ENCODE measurements around the gene ZNF740. TPM values are rescaled to one million over a fixed set of nuclear protein-coding genes. Genes with fewer than 3 reads are reported as not detected.
A peak's percentile ranks its signal among the peaks of the same experiment; 100 is the strongest.

ZNF740 gene
- total and polyA plus RNA-seq, 10 of the 15 experiments (the other 5 are each of a cell fraction or from before 2014, with no cell fraction given), result 1.4 to 33.6 (median 11.3) TPM

- Histone ChIP-seq H3K9ac (ENCODE audit: control insufficient read depth, insufficient read depth, low read length) (no peak overlapping the region), H2AFZ (ENCODE audit: control insufficient read depth, low read depth, low read length) (no peak overlapping the region), H3K4me1 (ENCODE audit: control insufficient read depth, insufficient read depth, low read length) (no peaks in the 10 kb centered on the region), H3K4me2 (ENCODE audit: control insufficient read depth, insufficient read depth) (no peak overlapping the region), H3K79me2 (ENCODE audit: control insufficient read depth, insufficient read depth, low read length) (no peaks in the 10 kb centered on the region), H4K20me1 (ENCODE audit: control insufficient read depth, insufficient read depth) (no peaks in the 10 kb centered on the region), H3K9me3 (replicated peaks; ENCODE audit: control insufficient read depth, insufficient read depth, low read length) (no peaks in the 10 kb centered on the region), H3K27me3 (replicated peaks in 1 of 2; ENCODE audit: control insufficient read depth in 2 of 2, insufficient read depth in 2 of 2, low read length in 1 of 2) (no peaks in the 10 kb centered on the region), H3K4me3 (no peak overlapping the region), H3K36me3 (ENCODE audit: control insufficient read depth in 2 of 2, insufficient read depth in 2 of 2, low read length in 1 of 2) (peaks cover 47 to 65% of the 10 kb centered on the region in 2 experiments), H3K27ac (ENCODE audit: control insufficient read depth, insufficient read depth) (no peak overlapping the region)
- WGBS (ENCODE audit: insufficient coverage, insufficient replicate concordance, low lambda C conversion rate, missing lambda C conversion rate), result 96% methylated on average over 14 of the region's 14 CpGs
- ATAC-seq (no peak), DNase-seq (ENCODE audit: low read depth, low spot score) (no peak), FAIRE-seq (no peak)
- in situ Hi-C loops (cut with MboI), result no loop called here
- CTCF ChIA-PET, result interaction anchor here (1.0 to 1.7 kb wide), 2 partner anchors 9 to 32 kb away, joined by 4 to 8 read pairs; no protein-coding TSS in a partner anchor
- no TSS peak for BruUV-seq (replicated peaks)
- RAD21 ChIA-PET (ENCODE audit: unreplicated experiment), result no interaction called here
- TF ChIP-seq RAD21 (IDR thresholded peaks at IDR 0.05; ENCODE audit: insufficient read depth, low read depth, low read length) (no peak), POLR2A (IDR thresholded peaks at IDR 0.05; ENCODE audit: low read depth, low read length) (peak; percentile 72)
- intact Hi-C loops (cut with micrococcal nuclease; ENCODE audit: unreplicated experiment), result no loop called here
- SMC1A ChIA-PET (ENCODE audit: uncharacterized antibody, unreplicated experiment), result interaction anchor here (1.4 kb wide), 1 partner anchor 10 kb away, joined by 4 read pairs; no protein-coding TSS in a partner anchor
- POLR2A ChIA-PET, result interaction anchor here (0.8 to 1.1 kb wide), 2 partner anchors 33 to 80 kb away, joined by 3 to 4 read pairs; no protein-coding TSS in a partner anchor
Measured at GRCh38 chr12:53192531-53193021, 12.1 kb downstream of the ZNF740 start.

DNA sequence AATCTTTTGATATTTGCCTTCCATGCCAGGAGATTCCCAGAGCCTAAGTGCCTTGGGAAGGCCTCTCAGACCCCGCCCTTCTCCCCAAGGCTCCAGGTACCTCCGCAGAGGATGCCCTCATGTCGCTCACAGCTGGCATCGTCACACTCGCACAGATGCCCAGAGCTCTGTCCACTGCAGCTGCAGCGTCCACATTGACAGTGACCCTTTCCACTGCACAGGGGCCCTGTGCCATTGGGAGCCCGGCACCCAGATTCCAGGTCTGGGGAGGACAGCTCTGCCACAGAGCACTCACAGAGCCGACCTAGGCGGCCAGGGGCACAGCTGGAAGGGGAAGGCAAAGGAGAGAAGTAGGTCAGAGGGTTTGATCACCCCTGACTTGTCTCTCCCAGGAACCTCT, 12.5 kb downstream of the ZNF740 start:
- 99% methylated on average over 9 of the region's 9 CpGs for WGBS (ENCODE audit: insufficient coverage, insufficient replicate concordance, low lambda C conversion rate, missing lambda C conversion rate)
- FAIRE-seq (no peak), ATAC-seq (no peak), DNase-seq (ENCODE audit: low read depth, low spot score) (no peak)
- ChIA-PET POLR2A (interaction anchor here (0.8 to 1.1 kb wide), 2 partner anchors 33 to 81 kb away, joined by 3 to 4 read pairs; no protein-coding TSS in a partner anchor), RAD21 (ENCODE audit: unreplicated experiment) (no interaction called here), SMC1A (ENCODE audit: uncharacterized antibody, unreplicated experiment) (interaction anchor here (1.4 kb wide), 1 partner anchor 10 kb away, joined by 4 read pairs; no protein-coding TSS in a partner anchor), CTCF (interaction anchor here (1.0 to 1.7 kb wide), 2 partner anchors 10 to 33 kb away, joined by 4 to 8 read pairs; no protein-coding TSS in a partner anchor)
- H3K4me1 ChIP-seq (ENCODE audit: control insufficient read depth, insufficient read depth, low read length), result peaks cover 3% of the 10 kb centered on the region; the same call in 1 of the 2 replicates
- H3K4me2 ChIP-seq (ENCODE audit: control insufficient read depth, insufficient read depth), result no peak overlapping the region
- no peaks in the 10 kb centered on the region for H3K9me3 ChIP-seq (replicated peaks; ENCODE audit: control insufficient read depth, insufficient read depth, low read length)
- intact Hi-C loops (cut with micrococcal nuclease; ENCODE audit: unreplicated experiment) (no loop called here), in situ Hi-C loops (cut with MboI) (no loop called here)
- H3K79me2 ChIP-seq (ENCODE audit: control insufficient read depth, insufficient read depth, low read length), result no peaks in the 10 kb centered on the region
- H4K20me1 ChIP-seq (ENCODE audit: control insufficient read depth, insufficient read depth), result no peaks in the 10 kb centered on the region
- H3K27ac ChIP-seq (ENCODE audit: control insufficient read depth, insufficient read depth), result no peak overlapping the region
- H2AFZ ChIP-seq (ENCODE audit: control insufficient read depth, low read depth, low read length), result no peak overlapping the region
- no TSS peak for BruUV-seq (replicated peaks)
- no peak overlapping the region for H3K9ac ChIP-seq (ENCODE audit: control insufficient read depth, insufficient read depth, low read length)
- no peaks in the 10 kb centered on the region for H3K27me3 ChIP-seq (replicated peaks in 1 of 2; ENCODE audit: control insufficient read depth in 2 of 2, insufficient read depth in 2 of 2, low read length in 1 of 2)
- H3K4me3 ChIP-seq, result no peak overlapping the region
- peaks cover 47 to 70% of the 10 kb centered on the region in 2 experiments for H3K36me3 ChIP-seq (ENCODE audit: control insufficient read depth in 2 of 2, insufficient read depth in 2 of 2, low read length in 1 of 2)
- TF ChIP-seq RELA (IDR thresholded peaks at IDR 0.05; ENCODE audit: borderline replicate concordance, partially characterized antibody) (no peak), KAT2A (conservative IDR thresholded peaks at IDR 0.05; ENCODE audit: control insufficient read depth, low read depth, low read length) (no peak), KLF5 (IDR thresholded peaks at IDR 0.05; ENCODE audit: partially characterized antibody) (no peak), POU2F2 (IDR thresholded peaks at IDR 0.05; ENCODE audit: borderline replicate concordance, low read depth, low read length) (no peak), SREBF2 (IDR thresholded peaks at IDR 0.05; ENCODE audit: low read length) (no peak), ETV6 (conservative IDR thresholded peaks at IDR 0.05 in 1 of 2, IDR thresholded peaks at IDR 0.05 in 1 of 2; ENCODE audit: borderline replicate concordance in 1 of 2, low read depth in 1 of 2) (no peak), POLR2A (IDR thresholded peaks at IDR 0.05; ENCODE audit: low read depth, low read length) (0 out of 2 replicates have a peak, but pooled peaks have one; percentile 13), TCF3 (IDR thresholded peaks at IDR 0.05; ENCODE audit: borderline replicate concordance, insufficient read depth, low read depth, low read length) (no peak)

All from GM12878 (cell line).